ENCODE data around the gene APP.

- no peak for TF ChIP-seq CTCF (IDR thresholded peaks at IDR 0.05)
- no peak for TF ChIP-seq EZH2 (IDR thresholded peaks at IDR 0.05)
- TF ChIP-seq EZH2phosphoT487 (IDR thresholded peaks at IDR 0.05): no peak
Observed at GRCh38 chr21:26167593-26167992, 3.0 kb downstream of the APP start.

All from neural progenitor cell (in vitro differentiated cells).